ENCODE results near the gene COL3A1. TPM values are rescaled to one million over a fixed set of nuclear protein-coding genes. Genes with fewer than 3 reads are reported as not detected.

COL3A1 gene
- total RNA-seq, 1 donor from 2014 or later, result 0.43 TPM

- H3K9me3 Mint-ChIP-seq, result no peaks in the 10 kb centered on the region
- intact Hi-C loops (cut with micrococcal nuclease), result no loop called here
Observed at GRCh38 chr2:189012351-189012750, 38.2 kb downstream of the COL3A1 start.

GRCh38 chr2:189013031-189013430, 38.9 kb downstream of the COL3A1 start:
- Mint-ChIP-seq H3K4me3 (ENCODE audit: low read depth) (no peak overlapping the region), H3K9me3 (no peaks in the 10 kb centered on the region), H3K27me3 (ENCODE audit: low read depth) (no peaks in the 10 kb centered on the region), H3K36me3 (ENCODE audit: low read depth) (no peaks in the 10 kb centered on the region), H3K27ac (no peak overlapping the region), H3K4me1 (ENCODE audit: low read depth) (no peaks in the 10 kb centered on the region)
- DNase-seq (ENCODE audit: low spot score), result no peak
- intact Hi-C loops (cut with micrococcal nuclease), result no loop called here

More at GRCh38 chr2:189012351-189012750, 38.2 kb downstream of the COL3A1 start:
- Mint-ChIP-seq H3K4me1 (ENCODE audit: low read depth) (no peaks in the 10 kb centered on the region), H3K27ac (no peak overlapping the region), H3K27me3 (ENCODE audit: low read depth) (no peaks in the 10 kb centered on the region), H3K36me3 (ENCODE audit: low read depth) (no peaks in the 10 kb centered on the region), H3K4me3 (ENCODE audit: low read depth) (no peak overlapping the region)
- no peak for DNase-seq (ENCODE audit: low spot score)

GRCh38 chr2:189013671-189014448, 39.7 kb downstream of the COL3A1 start:
- no peaks in the 10 kb centered on the region for H3K36me3 Mint-ChIP-seq (ENCODE audit: low read depth)
- no peaks in the 10 kb centered on the region for H3K9me3 Mint-ChIP-seq
- no peak overlapping the region for H3K4me3 Mint-ChIP-seq (ENCODE audit: low read depth)
- H3K27ac Mint-ChIP-seq, result no peak overlapping the region
- DNase-seq (ENCODE audit: low spot score), result no peak
- H3K27me3 Mint-ChIP-seq (ENCODE audit: low read depth), result no peaks in the 10 kb centered on the region
- H3K4me1 Mint-ChIP-seq (ENCODE audit: low read depth), result no peaks in the 10 kb centered on the region
- intact Hi-C loops (cut with micrococcal nuclease), result no loop called here

- DNase-seq (ENCODE audit: low spot score), result no peak
- no peaks in the 10 kb centered on the region for H3K9me3 Mint-ChIP-seq
- intact Hi-C loops (cut with micrococcal nuclease), result no loop called here
- no peak overlapping the region for H3K27ac Mint-ChIP-seq
- no peak overlapping the region for H3K4me3 Mint-ChIP-seq (ENCODE audit: low read depth)
- H3K36me3 Mint-ChIP-seq (ENCODE audit: low read depth), result no peaks in the 10 kb centered on the region
- H3K27me3 Mint-ChIP-seq (ENCODE audit: low read depth), result no peaks in the 10 kb centered on the region
- H3K4me1 Mint-ChIP-seq (ENCODE audit: low read depth), result no peaks in the 10 kb centered on the region
Observed at GRCh38 chr2:189014449-189015138, 40.4 kb downstream of the COL3A1 start.

- H3K27ac Mint-ChIP-seq, result no peak overlapping the region
- H3K27me3 Mint-ChIP-seq (ENCODE audit: low read depth), result no peaks in the 10 kb centered on the region
- DNase-seq (ENCODE audit: low spot score), result no peak
- intact Hi-C loops (cut with micrococcal nuclease), result no loop called here
- no peaks in the 10 kb centered on the region for H3K36me3 Mint-ChIP-seq (ENCODE audit: low read depth)
- no peaks in the 10 kb centered on the region for H3K4me1 Mint-ChIP-seq (ENCODE audit: low read depth)
- H3K9me3 Mint-ChIP-seq, result no peaks in the 10 kb centered on the region
- H3K4me3 Mint-ChIP-seq (ENCODE audit: low read depth), result no peak overlapping the region
Observed at GRCh38 chr2:189015359-189015758, 41.2 kb downstream of the COL3A1 start.

GRCh38 chr2:189016311-189016861, 42.2 kb downstream of the COL3A1 start:
- intact Hi-C loops (cut with micrococcal nuclease), result no loop called here
- no peak for DNase-seq (ENCODE audit: low spot score)
- H3K4me3 Mint-ChIP-seq (ENCODE audit: low read depth), result no peak overlapping the region
- no peak overlapping the region for H3K27ac Mint-ChIP-seq
- no peaks in the 10 kb centered on the region for H3K27me3 Mint-ChIP-seq (ENCODE audit: low read depth)
- no peaks in the 10 kb centered on the region for H3K36me3 Mint-ChIP-seq (ENCODE audit: low read depth)
- H3K4me1 Mint-ChIP-seq (ENCODE audit: low read depth), result no peaks in the 10 kb centered on the region
- no peaks in the 10 kb centered on the region for H3K9me3 Mint-ChIP-seq

GRCh38 chr2:189018631-189019030, 44.5 kb downstream of the COL3A1 start:
- Mint-ChIP-seq H3K36me3 (ENCODE audit: low read depth) (no peaks in the 10 kb centered on the region), H3K4me3 (ENCODE audit: low read depth) (no peak overlapping the region), H3K27ac (no peak overlapping the region), H3K27me3 (ENCODE audit: low read depth) (no peaks in the 10 kb centered on the region), H3K9me3 (no peaks in the 10 kb centered on the region), H3K4me1 (ENCODE audit: low read depth) (no peaks in the 10 kb centered on the region)
- DNase-seq (ENCODE audit: low spot score), result no peak
- intact Hi-C loops (cut with micrococcal nuclease), result no loop called here

GRCh38 chr2:189020179-189020578, 46.0 kb downstream of the COL3A1 start:
- Mint-ChIP-seq H3K9me3 (no peaks in the 10 kb centered on the region), H3K4me3 (ENCODE audit: low read depth) (no peak overlapping the region), H3K4me1 (ENCODE audit: low read depth) (no peaks in the 10 kb centered on the region), H3K27me3 (ENCODE audit: low read depth) (no peaks in the 10 kb centered on the region), H3K36me3 (ENCODE audit: low read depth) (no peaks in the 10 kb centered on the region), H3K27ac (no peak overlapping the region)
- intact Hi-C loops (cut with micrococcal nuclease), result no loop called here
- no peak for DNase-seq (ENCODE audit: low spot score)

GRCh38 chr2:189022053-189022481, 47.9 kb downstream of the COL3A1 start:
- Mint-ChIP-seq H3K36me3 (ENCODE audit: low read depth) (no peaks in the 10 kb centered on the region), H3K27ac (no peak overlapping the region), H3K4me1 (ENCODE audit: low read depth) (no peaks in the 10 kb centered on the region), H3K27me3 (ENCODE audit: low read depth) (no peaks in the 10 kb centered on the region), H3K4me3 (ENCODE audit: low read depth) (no peak overlapping the region), H3K9me3 (no peaks in the 10 kb centered on the region)
- no peak for DNase-seq (ENCODE audit: low spot score)
- intact Hi-C loops (cut with micrococcal nuclease), result no loop called here

GRCh38 chr2:189022492-189022891, 48.3 kb downstream of the COL3A1 start:
- Mint-ChIP-seq H3K27ac (no peak overlapping the region), H3K27me3 (ENCODE audit: low read depth) (no peaks in the 10 kb centered on the region), H3K4me3 (ENCODE audit: low read depth) (no peak overlapping the region), H3K36me3 (ENCODE audit: low read depth) (no peaks in the 10 kb centered on the region), H3K9me3 (no peaks in the 10 kb centered on the region), H3K4me1 (ENCODE audit: low read depth) (no peaks in the 10 kb centered on the region)
- no peak for DNase-seq (ENCODE audit: low spot score)
- intact Hi-C loops (cut with micrococcal nuclease), result no loop called here

GRCh38 chr2:189024901-189025618, 50.9 kb downstream of the COL3A1 start:
- Mint-ChIP-seq H3K9me3 (no peaks in the 10 kb centered on the region), H3K27ac (no peak overlapping the region), H3K36me3 (ENCODE audit: low read depth) (no peaks in the 10 kb centered on the region), H3K27me3 (ENCODE audit: low read depth) (no peaks in the 10 kb centered on the region), H3K4me3 (ENCODE audit: low read depth) (no peak overlapping the region), H3K4me1 (ENCODE audit: low read depth) (no peaks in the 10 kb centered on the region)
- no peak for DNase-seq (ENCODE audit: low spot score)
- intact Hi-C loops (cut with micrococcal nuclease), result no loop called here

GRCh38 chr2:189037518-189037917, 63.3 kb downstream of the COL3A1 start:
- no peaks in the 10 kb centered on the region for H3K9me3 Mint-ChIP-seq
- H3K4me3 Mint-ChIP-seq (ENCODE audit: low read depth), result no peak overlapping the region
- H3K36me3 Mint-ChIP-seq (ENCODE audit: low read depth), result no peaks in the 10 kb centered on the region
- peaks cover 3% of the 10 kb centered on the region for H3K4me1 Mint-ChIP-seq (ENCODE audit: low read depth)
- H3K27me3 Mint-ChIP-seq (ENCODE audit: low read depth), result no peaks in the 10 kb centered on the region
- DNase-seq (ENCODE audit: low spot score), result no peak
- H3K27ac Mint-ChIP-seq, result no peak overlapping the region
- intact Hi-C loops (cut with micrococcal nuclease), result no loop called here

- DNase-seq (ENCODE audit: low spot score), result no peak
- intact Hi-C loops (cut with micrococcal nuclease), result no loop called here
- Mint-ChIP-seq H3K4me3 (ENCODE audit: low read depth) (no peak overlapping the region), H3K36me3 (ENCODE audit: low read depth) (no peaks in the 10 kb centered on the region), H3K27ac (no peak overlapping the region), H3K27me3 (ENCODE audit: low read depth) (no peaks in the 10 kb centered on the region), H3K4me1 (ENCODE audit: low read depth) (no peaks in the 10 kb centered on the region), H3K9me3 (no peaks in the 10 kb centered on the region)
Observed at GRCh38 chr2:189045836-189046235, 71.7 kb downstream of the COL3A1 start.
